GM10847 (cell line): ENCODE data around the gene OGFR.

Source experiments
- POLR2A ChIP-seq: IDR thresholded peaks from 2 replicates; pipeline ENCODE4 v1.6.1; 2011; ENCODE audit not compliant: insufficient read length; ENCODE audit errors: extremely low read depth

Gene OGFR

DNA sequence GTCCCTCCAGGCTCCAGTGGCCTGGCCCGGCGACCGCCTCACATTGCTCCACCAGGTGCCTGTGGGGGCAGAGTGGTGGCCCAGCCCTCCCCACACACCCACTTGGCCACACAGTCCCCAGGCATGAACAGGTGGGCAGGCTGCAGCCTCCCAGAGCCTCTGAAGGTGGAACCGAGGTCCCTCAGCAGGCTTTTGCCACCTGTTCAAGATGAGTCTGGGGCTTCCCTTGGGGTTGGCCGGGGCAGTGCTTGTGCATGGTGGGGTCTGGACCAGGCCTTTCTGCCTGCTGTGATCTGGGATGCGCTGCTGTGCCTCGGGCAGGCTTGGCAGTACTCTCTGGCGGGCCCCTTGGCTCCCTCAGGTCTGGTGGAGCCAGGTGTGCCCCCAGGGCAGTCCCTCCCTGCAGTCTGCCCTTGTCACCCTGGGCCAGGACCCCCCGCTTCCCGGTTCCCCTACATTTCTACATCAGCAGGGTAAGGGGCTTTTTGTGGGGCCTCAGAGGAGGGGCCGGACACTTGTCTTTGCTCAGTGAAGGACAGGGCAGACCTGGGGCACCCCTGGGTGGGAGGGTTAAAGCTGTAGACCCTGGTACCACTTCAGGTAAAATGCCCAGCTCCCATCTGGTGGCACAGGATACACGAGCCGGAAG, 9.5 kb downstream of the OGFR start:
- TF ChIP-seq POLR2A = no peak

- TF ChIP-seq POLR2A = no peak
These were observed 10.1 kb downstream of the OGFR start for GRCh38 chr20:62814709-62815065.

DNA sequence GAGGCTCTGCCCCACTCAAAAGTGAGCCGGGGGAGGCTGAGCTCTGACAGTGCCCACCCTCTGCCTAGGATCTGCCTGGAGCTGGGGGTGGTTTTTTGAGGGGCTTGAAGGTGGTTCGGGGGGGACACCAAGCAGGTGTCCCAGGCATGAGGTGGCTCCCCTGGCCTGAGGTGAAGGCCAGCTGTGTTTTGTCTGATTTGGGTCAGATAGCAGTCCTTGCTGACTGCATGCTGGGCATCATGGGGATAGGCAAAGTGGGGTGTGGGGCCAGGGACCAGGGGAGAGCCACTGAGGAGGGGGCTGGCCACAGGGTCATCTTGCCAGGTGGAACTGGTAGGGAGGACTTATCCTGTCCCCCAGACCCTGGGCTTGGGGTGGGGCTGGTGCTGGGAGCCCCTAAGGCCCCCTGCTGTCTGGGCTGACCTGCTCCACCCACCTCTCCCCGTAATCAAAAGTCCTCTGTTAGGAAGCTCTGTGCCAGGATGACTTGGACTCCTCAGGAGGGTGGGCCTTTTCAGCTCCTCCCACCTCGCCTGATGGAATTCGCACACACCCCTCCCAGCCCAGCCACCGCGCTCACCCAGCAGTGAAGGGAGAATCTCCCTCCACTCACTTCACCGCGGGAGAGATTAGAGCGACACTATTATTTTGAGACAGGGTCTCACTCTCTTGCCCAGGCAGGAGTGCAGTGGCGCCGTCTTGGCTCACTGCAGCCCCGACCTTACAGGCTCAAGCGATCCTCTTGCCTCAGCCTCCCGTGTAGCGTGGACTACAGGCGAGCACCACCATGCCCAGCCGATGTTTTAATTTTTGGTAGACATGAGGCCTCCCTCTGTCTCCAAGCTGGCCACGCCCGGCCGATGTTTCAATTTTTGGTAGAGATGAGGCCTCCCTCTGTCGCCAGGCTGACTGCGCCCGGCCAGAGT, 10.7 kb downstream of the OGFR start:
- no peak for TF ChIP-seq POLR2A

DNA sequence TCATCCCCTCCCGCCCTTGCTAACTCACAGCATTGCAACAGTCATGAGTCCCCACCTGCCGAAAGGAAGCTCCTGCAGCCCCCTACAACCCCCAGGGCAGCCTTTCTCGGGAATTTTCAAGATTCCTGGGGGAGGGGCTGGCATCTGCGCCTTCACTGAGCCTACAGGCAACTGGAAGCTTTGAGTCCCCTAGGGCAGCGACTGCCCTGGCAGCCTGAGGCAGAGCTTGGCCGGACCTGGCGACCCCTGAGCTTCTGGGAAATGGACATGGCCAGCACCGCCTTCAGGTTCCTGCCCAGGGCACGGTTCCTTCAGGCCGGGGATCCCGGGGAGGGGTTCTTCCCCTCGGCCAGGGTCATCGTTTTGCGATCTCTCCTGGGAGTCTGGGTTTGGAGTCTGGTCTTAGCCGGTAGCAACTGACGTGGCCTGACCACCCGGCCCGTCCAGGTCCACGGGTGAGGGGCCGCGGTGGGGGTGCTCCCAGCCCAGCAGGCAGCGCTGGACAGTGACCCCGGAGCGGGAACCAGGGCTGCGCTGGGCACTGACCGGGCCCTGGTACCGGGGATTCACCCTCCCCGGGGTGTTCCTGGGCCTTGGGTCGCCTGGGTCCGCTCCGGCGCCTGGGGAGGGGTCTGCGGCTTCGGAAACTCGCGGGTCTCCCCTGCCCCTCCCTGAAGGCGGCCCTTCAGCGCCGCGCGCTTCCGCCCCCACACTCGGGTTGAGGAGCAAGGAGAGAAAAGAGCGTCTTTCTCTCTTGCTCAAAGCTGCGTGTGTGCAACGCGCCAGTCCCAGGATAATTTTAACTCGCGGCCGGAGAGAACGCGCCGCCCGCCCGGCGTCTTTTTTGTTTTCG, 11.6 kb downstream of the OGFR start:
- no peak for TF ChIP-seq POLR2A

- no peak for TF ChIP-seq POLR2A
These were observed 12.5 kb downstream of the OGFR start, which contains the start of gene COL9A3 for GRCh38 chr20:62816884-62817873. Gene COL9A3 (plus strand): TSS chr20:62817050. CDS start chr20:62817065, 15 bp downstream.

DNA sequence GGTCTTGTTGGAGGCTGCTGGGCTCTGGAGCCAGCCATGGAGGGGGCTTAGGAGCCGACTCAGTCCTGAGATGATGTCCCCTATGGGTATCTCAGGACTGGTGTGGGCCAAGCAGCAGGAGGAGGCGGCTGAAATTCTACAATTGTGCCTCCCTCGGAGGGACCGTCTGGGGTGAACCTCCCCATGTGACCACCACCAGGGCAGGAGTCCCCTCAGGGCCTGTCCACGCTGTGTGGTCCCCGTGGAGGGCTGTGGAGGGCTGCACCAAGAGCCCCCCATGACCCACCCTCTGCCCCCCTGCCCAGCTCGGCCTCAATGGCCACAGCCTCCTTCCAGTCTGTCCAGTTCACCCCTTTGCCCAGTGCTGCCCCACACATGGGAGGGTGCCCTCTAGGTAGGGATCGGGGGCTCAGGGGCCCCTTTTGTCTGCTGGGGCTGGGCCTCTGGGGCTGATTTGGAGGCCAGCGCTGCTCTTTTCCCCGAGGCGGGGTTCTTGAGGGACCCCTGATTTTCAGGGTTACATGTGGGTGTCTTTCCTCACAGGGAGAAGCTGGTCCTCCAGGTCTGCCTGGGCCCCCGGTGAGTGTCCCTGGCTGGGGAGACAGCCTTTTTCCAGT, 13.4 kb downstream of the OGFR start:
- TF ChIP-seq POLR2A = no peak

DNA sequence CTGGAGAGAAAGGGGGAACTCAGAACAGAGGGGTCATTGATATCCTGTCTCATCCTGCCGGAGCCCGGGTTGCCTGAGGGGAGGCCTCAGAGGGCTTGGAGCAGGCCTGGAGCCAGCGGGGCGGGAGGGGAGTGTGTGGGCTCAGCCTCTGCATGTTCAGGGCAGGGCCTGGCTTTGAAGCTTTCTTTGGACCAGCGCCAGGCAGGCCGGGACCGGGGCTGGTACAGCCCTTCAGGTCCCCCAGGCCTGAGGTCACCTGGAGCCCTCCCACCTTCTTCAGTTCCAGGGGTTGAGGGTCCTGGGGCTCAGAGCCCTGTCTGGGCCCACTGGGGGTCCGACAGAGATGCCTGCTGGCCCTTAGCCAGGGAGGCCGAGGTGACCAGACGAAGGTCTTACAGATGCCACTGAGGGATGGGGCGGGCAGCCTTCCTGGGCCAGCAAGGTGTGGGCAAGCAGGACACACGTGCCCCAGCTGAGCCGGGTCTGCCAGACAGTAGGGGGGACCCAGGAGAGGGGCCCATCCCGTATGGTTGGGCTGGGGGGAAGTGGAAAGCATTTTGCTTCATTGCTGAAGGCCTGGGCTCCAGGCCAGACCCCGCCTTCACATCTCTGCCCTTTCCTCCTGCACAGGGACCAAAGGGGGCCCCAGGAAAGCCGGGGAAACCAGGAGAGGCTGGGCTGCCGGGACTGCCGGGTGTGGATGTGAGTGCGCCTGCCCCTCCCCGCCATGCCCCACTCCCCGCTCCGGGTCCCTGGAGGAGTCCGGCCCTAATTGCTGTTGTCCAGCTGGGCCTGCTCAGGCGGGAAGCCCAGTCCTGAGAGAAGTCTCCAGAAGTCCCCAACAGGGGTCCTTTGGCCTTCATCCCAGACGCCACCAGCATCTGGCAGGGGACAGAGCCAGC, 14.2 kb downstream of the OGFR start:
- TF ChIP-seq POLR2A = no peak

- no peak for TF ChIP-seq POLR2A
These were observed 15.0 kb downstream of the OGFR start for GRCh38 chr20:62819494-62820174.

DNA sequence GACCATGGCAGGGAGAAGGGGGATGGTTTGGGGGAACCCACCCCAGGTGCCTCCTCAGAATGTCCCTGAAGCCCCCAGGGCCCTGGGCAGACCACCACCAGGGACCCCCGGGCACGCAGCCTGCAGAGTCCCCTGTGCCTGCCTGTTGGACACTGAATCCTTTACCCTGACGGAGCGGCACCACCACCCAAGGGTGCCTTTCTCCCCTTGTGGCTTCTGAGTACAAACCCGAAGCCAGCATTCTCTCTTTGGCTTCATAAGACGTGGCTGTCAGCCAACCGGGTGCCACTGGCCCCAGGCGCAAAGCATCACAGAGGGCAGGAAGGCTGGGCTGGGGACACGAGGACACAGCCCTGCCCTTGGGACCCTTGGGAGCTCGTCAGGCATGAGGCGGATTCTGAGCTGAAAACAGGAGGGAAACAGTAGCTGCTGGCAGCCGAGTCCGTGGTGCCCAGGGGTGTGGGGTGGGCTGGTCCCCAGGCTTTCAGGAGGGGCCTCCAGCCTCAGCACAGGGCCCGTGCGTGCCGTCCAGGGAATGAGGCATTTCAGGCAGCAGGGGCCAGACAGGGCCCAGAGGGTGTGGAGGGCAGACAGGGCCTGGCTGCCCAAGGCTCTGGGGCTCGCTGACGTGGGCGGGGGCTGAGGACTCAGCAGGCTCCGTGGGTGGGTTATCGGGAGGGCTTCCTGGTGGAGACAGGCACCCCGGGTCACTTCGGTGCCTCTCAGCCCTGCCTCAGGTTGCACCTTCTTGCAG, 15.8 kb downstream of the OGFR start:
- no peak for TF ChIP-seq POLR2A

DNA sequence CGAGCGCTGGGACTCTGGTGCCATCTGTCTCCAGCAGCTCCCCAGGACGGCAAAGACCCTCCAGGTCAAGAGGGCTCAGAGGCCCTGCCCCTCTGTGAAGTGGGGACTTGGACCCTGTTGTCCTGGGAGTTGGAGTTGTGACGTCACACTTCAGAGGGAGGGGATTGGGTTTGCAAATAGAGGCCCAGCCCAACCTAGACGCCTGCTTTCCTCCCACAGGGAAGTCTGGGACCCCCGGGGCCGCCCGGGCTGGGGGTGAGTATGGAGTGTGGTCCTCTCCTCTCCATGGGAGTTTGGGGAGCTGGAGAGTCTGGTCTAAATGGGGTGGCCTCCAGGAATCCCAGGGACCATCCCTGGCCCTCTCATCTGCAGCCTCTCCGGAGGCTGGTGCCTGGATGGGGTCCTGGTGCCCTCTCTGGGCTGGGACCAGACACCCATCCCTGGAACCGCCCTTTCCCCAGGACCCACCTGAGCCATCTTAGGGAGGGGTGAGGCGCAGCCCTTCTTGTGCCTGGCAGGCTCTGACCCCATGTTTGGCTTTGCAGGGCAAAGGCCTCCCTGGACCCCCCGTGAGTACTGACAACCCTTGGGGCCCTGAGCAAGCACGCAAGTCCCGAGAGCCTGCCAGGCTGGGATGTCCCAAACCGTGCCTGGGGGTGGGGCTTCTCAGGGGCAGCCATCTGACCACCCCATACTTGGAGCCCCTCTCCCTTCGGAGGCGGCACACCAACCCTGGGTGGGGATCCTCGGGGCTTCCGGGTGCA, 16.5 kb downstream of the OGFR start:
- TF ChIP-seq POLR2A = no peak

GRCh38 chr20:62821726-62822210, 17.1 kb downstream of the OGFR start:
- TF ChIP-seq POLR2A = no peak
